SK-N-SH treated with all-trans-retinoic acid at 6 μM for 48 hours (cell line): Measurements from ENCODE around the gene TNPO1.

Source experiments
- ARNTL ChIP-seq: fragments of 450-650 bp; formaldehyde crosslinking; IDR thresholded peaks from 2 replicates; pipeline ENCODE4 v1.5.0; 2020; ENCODE audit warnings: low read depth, mild to moderate bottlenecking, moderate library complexity, borderline replicate concordance
- ESRRG ChIP-seq: fragments of 250-450 bp; sonication (Bioruptor Pico); IDR thresholded peaks from 2 replicates; pipeline ENCODE4 v1.6.1; 2021; ENCODE audit warnings: mild to moderate bottlenecking
- OSR1 ChIP-seq: fragments of 250-450 bp; sonication (Bioruptor Pico); IDR thresholded peaks from 2 replicates; pipeline ENCODE4 v1.8.0; 2022; ENCODE audit warnings: moderate library complexity, mild to moderate bottlenecking, inconsistent platforms
- RARB ChIP-seq: fragments of 250-450 bp; sonication (Bioruptor Pico); IDR thresholded peaks from 2 replicates; pipeline ENCODE4 v1.8.0; 2021; ENCODE audit warnings: mild to moderate bottlenecking, moderate library complexity
- TF ChIP-seq, protein P1 (sequence below): fragments of 250-450 bp; sonication (Bioruptor Pico); IDR thresholded peaks from 2 replicates; pipeline ENCODE4 v1.8.0; 2020; ENCODE audit warnings: mild to moderate bottlenecking, moderate library complexity, borderline replicate concordance
- TF ChIP-seq, protein P2 (sequence below): fragments of 250-450 bp; sonication (Bioruptor Pico); IDR thresholded peaks from 2 replicates; pipeline ENCODE4 v1.5.1; 2021; ENCODE audit warnings: mild to moderate bottlenecking, moderate library complexity

DNA sequence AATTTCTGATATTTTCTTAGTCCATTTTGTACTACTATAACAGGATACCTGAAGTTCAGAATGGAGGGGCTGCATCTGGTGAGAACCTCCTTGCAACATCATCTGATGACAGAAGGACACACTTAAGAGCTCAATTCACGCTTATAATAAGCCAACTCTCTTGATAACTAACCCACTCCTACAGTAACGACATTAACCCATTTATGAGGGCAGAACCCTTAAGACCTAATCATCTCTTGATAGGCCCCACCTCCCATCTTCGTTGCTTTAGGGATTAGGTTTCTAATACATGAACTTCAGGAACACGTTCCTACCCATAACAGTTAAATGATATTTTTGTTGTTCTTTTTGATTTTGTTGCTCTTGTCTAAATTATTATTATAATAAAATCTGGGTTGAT, 69.4 kb downstream of the TNPO1 start:
- TF ChIP-seq, protein P1, sequence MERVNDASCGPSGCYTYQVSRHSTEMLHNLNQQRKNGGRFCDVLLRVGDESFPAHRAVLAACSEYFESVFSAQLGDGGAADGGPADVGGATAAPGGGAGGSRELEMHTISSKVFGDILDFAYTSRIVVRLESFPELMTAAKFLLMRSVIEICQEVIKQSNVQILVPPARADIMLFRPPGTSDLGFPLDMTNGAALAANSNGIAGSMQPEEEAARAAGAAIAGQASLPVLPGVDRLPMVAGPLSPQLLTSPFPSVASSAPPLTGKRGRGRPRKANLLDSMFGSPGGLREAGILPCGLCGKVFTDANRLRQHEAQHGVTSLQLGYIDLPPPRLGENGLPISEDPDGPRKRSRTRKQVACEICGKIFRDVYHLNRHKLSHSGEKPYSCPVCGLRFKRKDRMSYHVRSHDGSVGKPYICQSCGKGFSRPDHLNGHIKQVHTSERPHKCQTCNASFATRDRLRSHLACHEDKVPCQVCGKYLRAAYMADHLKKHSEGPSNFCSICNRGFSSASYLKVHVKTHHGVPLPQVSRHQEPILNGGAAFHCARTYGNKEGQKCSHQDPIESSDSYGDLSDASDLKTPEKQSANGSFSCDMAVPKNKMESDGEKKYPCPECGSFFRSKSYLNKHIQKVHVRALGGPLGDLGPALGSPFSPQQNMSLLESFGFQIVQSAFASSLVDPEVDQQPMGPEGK (CRISPR knock-in tag) = no peak
- no peak for TF ChIP-seq ESRRG (CRISPR knock-in tag)
- TF ChIP-seq RARB (CRISPR knock-in tag) = no peak
- TF ChIP-seq, protein P2, sequence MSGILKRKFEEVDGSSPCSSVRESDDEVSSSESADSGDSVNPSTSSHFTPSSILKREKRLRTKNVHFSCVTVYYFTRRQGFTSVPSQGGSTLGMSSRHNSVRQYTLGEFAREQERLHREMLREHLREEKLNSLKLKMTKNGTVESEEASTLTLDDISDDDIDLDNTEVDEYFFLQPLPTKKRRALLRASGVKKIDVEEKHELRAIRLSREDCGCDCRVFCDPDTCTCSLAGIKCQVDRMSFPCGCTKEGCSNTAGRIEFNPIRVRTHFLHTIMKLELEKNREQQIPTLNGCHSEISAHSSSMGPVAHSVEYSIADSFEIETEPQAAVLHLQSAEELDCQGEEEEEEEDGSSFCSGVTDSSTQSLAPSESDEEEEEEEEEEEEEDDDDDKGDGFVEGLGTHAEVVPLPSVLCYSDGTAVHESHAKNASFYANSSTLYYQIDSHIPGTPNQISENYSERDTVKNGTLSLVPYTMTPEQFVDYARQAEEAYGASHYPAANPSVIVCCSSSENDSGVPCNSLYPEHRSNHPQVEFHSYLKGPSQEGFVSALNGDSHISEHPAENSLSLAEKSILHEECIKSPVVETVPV = no peak
- no peak for TF ChIP-seq ARNTL (CRISPR knock-in tag)
- TF ChIP-seq OSR1 (CRISPR knock-in tag) = no peak
